Activated CD4-positive, CD25-positive, alpha-beta regulatory T cell treated with anti-CD3 and anti-CD28 coated beads, Interleukin-2, amount 50 U/mL, for 16 hours (primary cell): Measurements from ENCODE around the gene SHC3.

Experiments
- DNase-seq: peaks from one replicate; pipeline ENCODE4 v3.0.0-alpha.2; 2020; ENCODE audit warnings: low read depth, low spot score

Gene SHC3

GRCh38 chr9:89001917-89002540, 176.6 kb downstream of the SHC3 start:
- DNase-seq, result no peak

- peak; percentile 54 for DNase-seq
Measured at GRCh38 chr9:89000973-89001916, 177.4 kb downstream of the SHC3 start.

GRCh38 chr9:89000371-89000781, 178.2 kb downstream of the SHC3 start:
- DNase-seq, result no peak

- no peak for DNase-seq
Measured at GRCh38 chr9:88998911-88999310, 179.7 kb downstream of the SHC3 start.

GRCh38 chr9:88998503-88998902, 180.1 kb downstream of the SHC3 start:
- no peak for DNase-seq

- no peak for DNase-seq
Measured at GRCh38 chr9:88997646-88998045, 181.0 kb downstream of the SHC3 start.

- DNase-seq, result no peak
Measured at GRCh38 chr9:88996921-88997235, 181.7 kb downstream of the SHC3 start.

GRCh38 chr9:88996046-88996920, 182.3 kb downstream of the SHC3 start:
- no peak for DNase-seq

- DNase-seq, result no peak
Measured at GRCh38 chr9:88995627-88996026, 183.0 kb downstream of the SHC3 start.

- no peak for DNase-seq
Measured at GRCh38 chr9:88995200-88995577, 183.4 kb downstream of the SHC3 start.

GRCh38 chr9:88994469-88995199, 184.0 kb downstream of the SHC3 start:
- DNase-seq, result no peak

- DNase-seq, result no peak
Measured at GRCh38 chr9:88993871-88994460, 184.7 kb downstream of the SHC3 start.

GRCh38 chr9:88993327-88993726, 185.3 kb downstream of the SHC3 start:
- DNase-seq, result no peak

GRCh38 chr9:88992556-88992955, 186.1 kb downstream of the SHC3 start:
- DNase-seq, result no peak

GRCh38 chr9:88991066-88992034, 187.3 kb downstream of the SHC3 start, which contains the start of gene S1PR3:
S1PR3 (plus strand) TSS chr9:88991468; CDS start chr9:89001201, 9,733 bp downstream.
- no peak for DNase-seq

- no peak for DNase-seq
Measured at GRCh38 chr9:88990729-88991065, 187.9 kb downstream of the SHC3 start.

GRCh38 chr9:88990041-88990728, 188.4 kb downstream of the SHC3 start:
- DNase-seq, result no peak

GRCh38 chr9:88988796-88989641, 189.6 kb downstream of the SHC3 start:
- no peak for DNase-seq
